ENCODE results near the gene OR1D5.
A peak's percentile ranks its signal among the peaks of the same experiment; 100 is the strongest.
"Not testable (repeated sequence)": the region's sequence is repeated elsewhere in the genome, so short reads cannot be mapped to it uniquely, and the experiment has no call there.

Gene OR1D5, protein sequence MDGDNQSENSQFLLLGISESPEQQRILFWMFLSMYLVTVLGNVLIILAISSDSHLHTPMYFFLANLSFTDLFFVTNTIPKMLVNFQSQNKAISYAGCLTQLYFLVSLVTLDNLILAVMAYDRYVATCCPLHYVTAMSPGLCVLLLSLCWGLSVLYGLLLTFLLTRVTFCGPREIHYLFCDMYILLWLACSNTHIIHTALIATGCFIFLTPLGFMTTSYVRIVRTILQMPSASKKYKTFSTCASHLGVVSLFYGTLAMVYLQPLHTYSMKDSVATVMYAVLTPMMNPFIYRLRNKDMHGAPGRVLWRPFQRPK

DNA sequence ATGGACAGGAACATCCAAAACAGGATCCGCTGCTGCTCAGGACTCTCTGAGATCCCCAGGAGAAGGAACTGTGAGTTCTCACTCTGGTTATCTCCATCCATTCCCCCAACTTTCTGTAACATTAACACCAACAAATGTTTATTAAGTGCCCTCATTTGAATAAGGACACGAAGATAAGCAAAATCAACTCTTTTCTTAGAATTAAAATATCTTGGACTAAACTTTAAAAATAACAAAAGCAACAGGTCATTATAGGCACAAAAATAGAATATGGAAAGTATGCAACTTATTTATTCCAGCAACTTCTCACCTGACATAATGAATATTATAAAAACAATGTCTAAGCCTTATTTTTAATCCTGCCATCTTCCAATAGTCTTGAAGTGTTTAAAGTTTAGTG, at the start of gene OR1D5:
OR1D5 (minus strand) TSS at position 101 of the 400 bp plus-strand sequence; CDS start at position 101, 0 bp downstream.
- not testable (repeated sequence) for H2AFZ ChIP-seq (ENCODE audit: low read length, unreplicated experiment); H3K27ac ChIP-seq (ENCODE audit: low read depth, low read length); H3K27me3 ChIP-seq (ENCODE audit: insufficient read depth, low read length); H3K79me2 ChIP-seq (ENCODE audit: control insufficient read depth, insufficient read depth, low read length, unreplicated experiment); H3K4me1 ChIP-seq (ENCODE audit: control insufficient read depth, insufficient read depth, low read length, unreplicated experiment); H3K36me3 ChIP-seq (ENCODE audit: insufficient read depth, low read length); H3K4me3 ChIP-seq (ENCODE audit: low read depth, low read length)

DNA sequence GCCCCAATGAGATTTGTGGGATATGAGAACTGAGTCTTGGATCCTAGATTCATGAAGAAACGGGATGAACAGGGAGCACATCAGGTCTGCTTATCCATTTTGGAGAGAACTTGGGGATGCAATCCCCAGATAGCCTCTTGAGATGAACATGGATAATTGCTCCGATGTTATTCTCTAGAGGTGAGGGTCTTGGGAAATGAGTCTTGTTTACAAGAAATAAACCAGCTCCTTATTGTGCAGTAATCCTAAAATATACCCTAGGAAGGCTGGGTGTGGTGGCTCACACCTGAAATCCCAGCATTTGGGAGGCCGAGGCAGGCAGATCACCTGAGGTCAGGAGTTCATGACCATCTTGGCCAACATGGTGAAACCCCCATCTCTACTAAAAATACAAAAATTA, 40.9 kb upstream of the OR1D5 start, which contains the start of gene OR1D2:
OR1D2 (minus strand) TSS at position 101 of the 400 bp plus-strand sequence. CDS start 11,426 bp downstream, outside the sequence.
- no peaks in the 10 kb centered on the region for H3K4me1 ChIP-seq (ENCODE audit: control insufficient read depth, insufficient read depth, low read length, unreplicated experiment)
- no peak within 1 kb of the TSS for H2AFZ ChIP-seq (ENCODE audit: low read length, unreplicated experiment)
- no peak within 1 kb of the TSS for H3K27ac ChIP-seq (ENCODE audit: low read depth, low read length)
- H3K27me3 ChIP-seq (ENCODE audit: insufficient read depth, low read length), result peaks cover 25% of the 10 kb centered on the region
- no peaks in the 10 kb centered on the region for H3K36me3 ChIP-seq (ENCODE audit: insufficient read depth, low read length)
- no peak within 1 kb of the TSS for H3K4me3 ChIP-seq (ENCODE audit: low read depth, low read length)
- H3K79me2 ChIP-seq (ENCODE audit: control insufficient read depth, insufficient read depth, low read length, unreplicated experiment), result no peaks in the 10 kb centered on the region

DNA sequence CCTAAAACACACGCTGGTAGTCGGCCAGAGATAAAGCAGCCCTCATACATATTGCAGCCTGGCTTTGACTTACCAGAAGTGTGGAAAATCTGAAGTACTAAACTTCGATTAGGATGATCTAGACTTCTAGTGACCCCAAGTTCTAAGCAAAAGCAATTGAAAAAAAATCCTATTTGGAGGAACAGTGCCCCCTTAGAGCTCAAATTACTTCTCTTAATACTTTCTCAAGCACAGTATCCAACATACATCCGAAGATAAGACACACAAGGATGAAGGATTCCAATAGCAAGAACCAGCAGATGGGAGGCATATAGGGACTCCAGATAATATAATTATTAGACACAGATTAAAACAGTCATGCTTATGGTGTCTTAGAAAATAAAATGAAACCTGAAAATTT, 10.4 kb upstream of the OR1D5 start:
- H3K36me3 ChIP-seq (ENCODE audit: insufficient read depth, low read length); H2AFZ ChIP-seq (ENCODE audit: low read length, unreplicated experiment); H3K27me3 ChIP-seq (ENCODE audit: insufficient read depth, low read length); H3K79me2 ChIP-seq (ENCODE audit: control insufficient read depth, insufficient read depth, low read length, unreplicated experiment); H3K4me3 ChIP-seq (ENCODE audit: low read depth, low read length); H3K4me1 ChIP-seq (ENCODE audit: control insufficient read depth, insufficient read depth, low read length, unreplicated experiment); H3K27ac ChIP-seq (ENCODE audit: low read depth, low read length): not testable (repeated sequence)

DNA sequence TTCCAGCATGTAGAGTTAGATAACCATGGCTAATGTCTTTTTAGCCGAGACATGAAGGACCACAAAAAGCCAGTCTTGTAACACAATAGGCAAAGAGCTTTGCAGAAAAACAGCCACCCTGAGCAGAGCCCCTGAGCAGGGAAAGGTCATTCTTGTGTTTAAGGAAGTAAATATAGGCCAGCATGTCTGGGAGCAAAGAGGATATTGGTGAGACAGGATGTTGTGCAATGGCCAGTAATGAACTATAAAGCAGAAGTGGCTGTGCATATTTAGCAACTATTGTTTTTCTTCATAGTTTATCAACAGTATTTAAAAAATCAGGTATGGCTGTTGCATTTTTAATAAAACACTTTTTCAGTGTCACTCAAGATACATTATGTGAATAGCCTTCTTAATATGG, 1.8 kb upstream of the OR1D5 start:
- H3K27ac ChIP-seq (ENCODE audit: low read depth, low read length); H3K27me3 ChIP-seq (ENCODE audit: insufficient read depth, low read length); H3K79me2 ChIP-seq (ENCODE audit: control insufficient read depth, insufficient read depth, low read length, unreplicated experiment); H3K36me3 ChIP-seq (ENCODE audit: insufficient read depth, low read length); H2AFZ ChIP-seq (ENCODE audit: low read length, unreplicated experiment); H3K4me1 ChIP-seq (ENCODE audit: control insufficient read depth, insufficient read depth, low read length, unreplicated experiment); H3K4me3 ChIP-seq (ENCODE audit: low read depth, low read length): not testable (repeated sequence)

DNA sequence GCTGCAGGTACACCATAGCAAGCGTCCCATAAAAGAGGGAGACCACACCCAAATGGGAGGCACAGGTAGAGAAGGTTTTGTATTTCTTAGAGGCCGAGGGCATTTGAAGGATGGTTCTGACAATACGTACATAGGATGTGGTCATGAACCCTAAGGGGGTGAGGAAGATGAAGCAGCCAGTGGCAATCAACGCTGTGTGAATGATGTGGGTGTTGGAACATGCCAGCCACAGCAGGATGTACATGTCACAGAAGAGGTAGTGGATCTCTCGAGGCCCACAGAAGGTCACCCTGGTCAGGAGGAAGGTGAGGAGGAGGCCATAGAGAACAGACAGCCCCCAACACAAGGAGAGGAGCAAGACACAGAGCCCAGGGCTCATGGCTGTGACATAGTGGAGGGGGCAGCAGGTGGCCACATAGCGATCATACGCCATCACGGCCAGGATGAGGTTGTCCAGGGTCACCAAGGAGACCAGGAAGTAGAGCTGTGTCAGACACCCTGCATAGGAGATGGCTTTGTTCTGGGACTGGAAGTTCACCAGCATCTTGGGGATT, 506 bp downstream of the OR1D5 start:
- not testable (repeated sequence) for H3K36me3 ChIP-seq (ENCODE audit: insufficient read depth, low read length); H3K4me1 ChIP-seq (ENCODE audit: control insufficient read depth, insufficient read depth, low read length, unreplicated experiment); H2AFZ ChIP-seq (ENCODE audit: low read length, unreplicated experiment); H3K79me2 ChIP-seq (ENCODE audit: control insufficient read depth, insufficient read depth, low read length, unreplicated experiment); H3K4me3 ChIP-seq (ENCODE audit: low read depth, low read length); H3K27ac ChIP-seq (ENCODE audit: low read depth, low read length); H3K27me3 ChIP-seq (ENCODE audit: insufficient read depth, low read length)

DNA sequence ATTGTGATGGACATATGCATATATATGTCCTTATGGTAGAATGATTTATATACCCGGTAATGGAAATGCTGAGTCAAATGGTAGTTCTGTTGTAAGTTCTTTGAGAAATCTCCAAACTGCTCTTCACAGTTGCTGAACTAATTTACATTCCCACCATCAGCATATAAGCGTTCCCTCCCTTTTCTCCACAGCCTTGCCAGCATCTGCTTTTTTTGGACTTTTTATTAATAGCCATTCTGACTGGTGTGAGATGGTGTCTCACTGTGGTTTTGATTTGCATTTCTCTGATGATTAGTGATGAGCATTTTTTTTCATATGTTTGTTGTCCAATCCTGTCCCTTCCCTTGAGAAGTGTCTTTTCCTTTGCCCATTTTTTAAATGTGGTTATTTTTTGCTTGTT, 8.5 kb downstream of the OR1D5 start:
- H3K27ac ChIP-seq (ENCODE audit: low read depth, low read length); H3K27me3 ChIP-seq (ENCODE audit: insufficient read depth, low read length); H3K4me3 ChIP-seq (ENCODE audit: low read depth, low read length); H3K36me3 ChIP-seq (ENCODE audit: insufficient read depth, low read length); H2AFZ ChIP-seq (ENCODE audit: low read length, unreplicated experiment); H3K4me1 ChIP-seq (ENCODE audit: control insufficient read depth, insufficient read depth, low read length, unreplicated experiment); H3K79me2 ChIP-seq (ENCODE audit: control insufficient read depth, insufficient read depth, low read length, unreplicated experiment): not testable (repeated sequence)

DNA sequence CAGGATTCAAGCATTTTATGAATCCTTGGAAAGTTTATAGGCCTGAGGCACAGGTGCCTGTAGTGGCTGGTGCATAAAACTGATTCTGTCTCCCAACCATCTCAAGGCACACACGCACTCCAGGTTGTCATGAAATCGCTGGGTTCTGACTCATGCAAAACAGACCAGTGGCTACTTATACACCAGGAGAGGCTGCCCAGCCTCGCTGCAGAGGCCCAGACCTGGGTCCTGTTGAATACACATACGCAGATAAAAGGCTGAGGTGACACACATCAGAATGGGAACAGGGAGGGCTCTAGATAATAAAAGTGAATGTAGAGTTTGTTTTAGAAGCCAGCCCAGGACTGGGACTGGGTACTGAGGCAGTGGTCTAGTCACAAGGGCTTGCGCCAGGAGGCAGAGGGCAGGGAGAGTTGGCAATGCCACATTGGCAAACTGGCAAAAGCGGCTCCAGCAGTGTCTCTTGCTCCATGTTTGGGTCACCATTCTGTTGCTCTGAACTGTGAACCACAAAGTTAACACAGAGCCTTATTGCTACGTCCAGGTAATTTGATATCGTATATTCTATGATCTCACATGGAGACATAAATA, 13.6 kb downstream of the OR1D5 start:
- Histone ChIP-seq H3K36me3 (ENCODE audit: insufficient read depth, low read length) (no peaks in the 10 kb centered on the region), H3K4me1 (ENCODE audit: control insufficient read depth, insufficient read depth, low read length, unreplicated experiment) (no peaks in the 10 kb centered on the region), H2AFZ (ENCODE audit: low read length, unreplicated experiment) (no peak overlapping the region), H3K79me2 (ENCODE audit: control insufficient read depth, insufficient read depth, low read length, unreplicated experiment) (no peaks in the 10 kb centered on the region), H3K27me3 (ENCODE audit: insufficient read depth, low read length) (no peaks in the 10 kb centered on the region), H3K27ac (ENCODE audit: low read depth, low read length) (no peak overlapping the region), H3K4me3 (ENCODE audit: low read depth, low read length) (peak overlapping the region; percentile 88)

DNA sequence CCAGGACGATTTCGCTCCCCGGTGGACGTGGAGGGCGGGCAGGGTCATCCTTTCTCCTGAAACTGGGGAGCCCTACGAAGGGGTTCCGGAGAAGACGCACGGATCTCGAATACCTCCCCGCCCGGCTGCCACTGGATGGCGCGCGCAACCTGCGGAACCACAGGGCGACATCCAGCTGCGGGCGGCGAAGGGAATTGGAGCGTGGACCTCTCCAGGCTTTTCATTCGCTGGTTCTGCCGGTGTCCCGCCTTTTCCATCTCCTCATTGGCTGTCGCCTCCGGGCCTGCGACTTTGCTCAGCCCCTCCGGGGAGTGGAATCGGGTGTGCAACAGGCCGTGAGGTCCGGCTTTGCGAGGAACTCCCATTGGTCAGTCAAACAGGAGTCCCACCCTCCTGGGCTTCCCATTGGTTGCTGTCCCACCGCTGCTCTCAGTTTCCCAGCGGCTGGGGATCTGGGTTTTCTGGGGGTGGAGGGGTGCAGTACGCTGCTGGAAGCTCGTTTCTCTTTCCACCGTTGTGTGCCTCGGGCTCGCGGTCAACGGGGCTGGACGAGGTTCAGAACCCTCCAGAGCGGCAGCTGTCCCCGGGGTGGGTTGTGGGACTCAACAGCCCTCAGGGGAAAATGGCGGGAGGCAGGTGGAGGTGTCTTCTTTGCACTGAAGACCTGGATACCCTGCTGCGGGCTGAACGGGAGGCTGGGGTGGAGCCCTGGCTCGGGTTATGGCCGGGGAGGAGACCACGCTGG, 14.5 kb downstream of the OR1D5 start:
- Histone ChIP-seq H3K27me3 (ENCODE audit: insufficient read depth, low read length) (no peaks in the 10 kb centered on the region), H3K36me3 (ENCODE audit: insufficient read depth, low read length) (no peaks in the 10 kb centered on the region), H3K4me1 (ENCODE audit: control insufficient read depth, insufficient read depth, low read length, unreplicated experiment) (no peaks in the 10 kb centered on the region), H2AFZ (ENCODE audit: low read length, unreplicated experiment) (peak overlapping the region; percentile 94), H3K4me3 (ENCODE audit: low read depth, low read length) (peak overlapping the region; percentile 88), H3K27ac (ENCODE audit: low read depth, low read length) (no peak overlapping the region), H3K79me2 (ENCODE audit: control insufficient read depth, insufficient read depth, low read length, unreplicated experiment) (no peaks in the 10 kb centered on the region)

DNA sequence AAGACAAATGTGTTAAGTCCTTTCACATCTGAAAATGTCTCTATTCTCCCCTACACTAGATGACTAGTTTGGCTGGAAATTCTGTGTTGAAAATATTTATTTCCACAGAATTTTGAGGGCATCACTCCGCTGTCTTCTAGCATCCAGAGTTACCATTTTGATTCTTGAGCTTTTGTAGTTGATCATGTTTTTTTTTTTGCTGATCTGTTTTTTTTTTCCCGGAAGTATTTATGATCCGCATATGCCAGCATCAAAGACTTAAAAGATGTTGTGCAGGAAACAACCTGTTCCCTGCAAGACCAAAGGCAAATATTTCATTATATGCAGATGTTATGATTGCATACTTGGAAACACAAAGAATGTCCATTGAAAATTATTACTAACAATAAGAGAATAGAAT, 16.7 kb downstream of the OR1D5 start:
- no peak overlapping the region for H3K4me3 ChIP-seq (ENCODE audit: low read depth, low read length)
- no peaks in the 10 kb centered on the region for H3K36me3 ChIP-seq (ENCODE audit: insufficient read depth, low read length)
- no peak overlapping the region for H2AFZ ChIP-seq (ENCODE audit: low read length, unreplicated experiment)
- no peaks in the 10 kb centered on the region for H3K4me1 ChIP-seq (ENCODE audit: control insufficient read depth, insufficient read depth, low read length, unreplicated experiment)
- no peaks in the 10 kb centered on the region for H3K27me3 ChIP-seq (ENCODE audit: insufficient read depth, low read length)
- no peak overlapping the region for H3K27ac ChIP-seq (ENCODE audit: low read depth, low read length)
- H3K79me2 ChIP-seq (ENCODE audit: control insufficient read depth, insufficient read depth, low read length, unreplicated experiment), result no peaks in the 10 kb centered on the region

DNA sequence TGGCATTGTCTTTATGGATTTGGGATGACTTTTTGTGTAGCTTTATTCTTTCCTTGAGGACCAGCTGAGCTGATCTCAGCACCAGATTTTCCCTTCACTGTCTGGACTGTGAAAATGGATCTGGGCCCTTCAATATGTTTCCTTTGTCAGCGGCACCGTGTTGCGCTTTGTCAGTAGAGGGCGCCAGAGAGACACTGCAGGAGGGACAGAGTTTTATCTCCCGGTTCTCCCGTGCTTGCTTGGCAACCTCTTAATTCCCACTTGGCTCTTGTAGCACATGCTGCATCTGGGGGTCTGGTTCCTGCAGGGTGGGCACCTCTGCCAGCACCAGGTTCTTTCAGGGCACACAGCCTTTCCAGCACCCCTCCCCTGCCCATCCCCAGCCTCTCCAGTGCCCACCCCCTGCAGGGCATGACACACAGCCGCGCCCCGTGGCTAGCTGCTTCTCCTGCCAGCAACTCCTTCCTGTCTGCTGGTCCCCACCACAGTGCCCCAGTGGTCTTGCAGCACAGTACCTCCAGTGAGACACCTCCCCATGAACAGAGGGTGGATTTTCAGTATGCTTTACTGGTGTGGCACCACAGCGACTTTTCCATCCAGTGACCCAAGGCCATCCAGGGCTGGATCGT, 19.6 kb downstream of the OR1D5 start:
- H3K4me1 ChIP-seq (ENCODE audit: control insufficient read depth, insufficient read depth, low read length, unreplicated experiment), result no peaks in the 10 kb centered on the region
- no peaks in the 10 kb centered on the region for H3K36me3 ChIP-seq (ENCODE audit: insufficient read depth, low read length)
- no peak overlapping the region for H3K4me3 ChIP-seq (ENCODE audit: low read depth, low read length)
- no peak overlapping the region for H3K27ac ChIP-seq (ENCODE audit: low read depth, low read length)
- no peak overlapping the region for H2AFZ ChIP-seq (ENCODE audit: low read length, unreplicated experiment)
- no peaks in the 10 kb centered on the region for H3K79me2 ChIP-seq (ENCODE audit: control insufficient read depth, insufficient read depth, low read length, unreplicated experiment)
- H3K27me3 ChIP-seq (ENCODE audit: insufficient read depth, low read length), result no peaks in the 10 kb centered on the region
